Fibroblast of villous mesenchyme (primary cell): ENCODE data around the gene CYP4B1. TPM values are rescaled to one million over a fixed set of nuclear protein-coding genes. Genes with fewer than 3 reads are reported as not detected.

Source experiments
- DNase-seq: peaks from one replicate; pipeline ENCODE4 v3.0.0-alpha.2; 2010; ENCODE audit warnings: low read depth
- H3K4me3 ChIP-seq: 2 replicates; pipeline ENCODE4 v1.5.1; 2011; ENCODE audit warnings: low read depth, mild to moderate bottlenecking, low read length
- CTCF ChIP-seq: IDR thresholded peaks from 2 replicates; pipeline ENCODE4 v1.5.1; 2012; ENCODE audit warnings: low read depth, mild to moderate bottlenecking, low read length; ENCODE audit not compliant: insufficient read depth
- total RNA-seq: library from RNA; depleted of rRNA; stranded (reverse); fragments of >200 nt; gene quantifications from 2 replicates; pipeline ENCODE4 v1.2.3, GENCODE V29; 2012

Gene CYP4B1
- total RNA-seq, 1 donor: not detected

DNA sequence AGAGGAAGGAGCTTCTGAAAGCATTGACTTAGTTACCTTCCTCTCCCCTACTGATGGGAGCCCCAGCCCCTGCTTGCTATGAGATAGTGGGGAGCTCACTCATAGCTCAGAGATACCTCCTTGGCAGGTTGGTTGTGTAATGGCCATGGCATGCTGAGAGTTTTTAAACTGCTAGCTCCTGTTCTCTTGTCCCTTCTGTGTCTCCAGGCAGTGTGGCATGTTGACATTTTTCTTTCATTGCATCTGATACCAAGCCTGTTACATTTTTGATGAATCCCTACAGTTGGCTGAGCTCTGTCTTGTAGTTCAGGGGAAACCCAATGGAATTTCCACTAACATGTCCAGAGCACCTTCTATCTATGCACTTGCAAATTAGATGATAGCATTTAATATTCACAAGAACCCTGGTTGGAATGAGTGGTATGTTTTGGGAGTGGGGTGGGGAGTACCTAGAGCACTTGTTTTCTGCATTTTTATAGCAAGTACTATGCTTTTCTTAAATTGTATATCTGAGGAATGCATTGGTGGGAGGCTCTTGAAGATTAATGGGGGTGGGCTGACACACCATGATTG is 40.8 kb upstream of the CYP4B1 start:
- H3K4me3 ChIP-seq: no peak overlapping the region
- TF ChIP-seq CTCF: no peak
- no peak for DNase-seq

- DNase-seq: no peak
- H3K4me3 ChIP-seq: no peak overlapping the region
- TF ChIP-seq CTCF: no peak
Observed at GRCh38 chr1:46760558-46761166, 38.2 kb upstream of the CYP4B1 start.

GRCh38 chr1:46761740-46762139 is 37.1 kb upstream of the CYP4B1 start:
- H3K4me3 ChIP-seq: no peak overlapping the region
- no peak for TF ChIP-seq CTCF
- DNase-seq: no peak

GRCh38 chr1:46764402-46764801 is 34.4 kb upstream of the CYP4B1 start:
- H3K4me3 ChIP-seq: no peak overlapping the region
- no peak for TF ChIP-seq CTCF

GRCh38 chr1:46767649-46768282 is 31.1 kb upstream of the CYP4B1 start:
- DNase-seq: no peak
- no peak overlapping the region for H3K4me3 ChIP-seq
- no peak for TF ChIP-seq CTCF

More at GRCh38 chr1:46764402-46764801, 34.4 kb upstream of the CYP4B1 start:
- no peak for DNase-seq

- DNase-seq: no peak
- TF ChIP-seq CTCF: no peak
- no peak overlapping the region for H3K4me3 ChIP-seq
Observed at GRCh38 chr1:46768445-46768844, 30.4 kb upstream of the CYP4B1 start.
